ENCODE measurements around the gene CD9.
"Not testable (repeated sequence)": the region's sequence is repeated elsewhere in the genome, so short reads cannot be mapped to it uniquely, and the experiment has no call there.

Gene CD9, protein sequence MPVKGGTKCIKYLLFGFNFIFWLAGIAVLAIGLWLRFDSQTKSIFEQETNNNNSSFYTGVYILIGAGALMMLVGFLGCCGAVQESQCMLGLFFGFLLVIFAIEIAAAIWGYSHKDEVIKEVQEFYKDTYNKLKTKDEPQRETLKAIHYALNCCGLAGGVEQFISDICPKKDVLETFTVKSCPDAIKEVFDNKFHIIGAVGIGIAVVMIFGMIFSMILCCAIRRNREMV

DNA sequence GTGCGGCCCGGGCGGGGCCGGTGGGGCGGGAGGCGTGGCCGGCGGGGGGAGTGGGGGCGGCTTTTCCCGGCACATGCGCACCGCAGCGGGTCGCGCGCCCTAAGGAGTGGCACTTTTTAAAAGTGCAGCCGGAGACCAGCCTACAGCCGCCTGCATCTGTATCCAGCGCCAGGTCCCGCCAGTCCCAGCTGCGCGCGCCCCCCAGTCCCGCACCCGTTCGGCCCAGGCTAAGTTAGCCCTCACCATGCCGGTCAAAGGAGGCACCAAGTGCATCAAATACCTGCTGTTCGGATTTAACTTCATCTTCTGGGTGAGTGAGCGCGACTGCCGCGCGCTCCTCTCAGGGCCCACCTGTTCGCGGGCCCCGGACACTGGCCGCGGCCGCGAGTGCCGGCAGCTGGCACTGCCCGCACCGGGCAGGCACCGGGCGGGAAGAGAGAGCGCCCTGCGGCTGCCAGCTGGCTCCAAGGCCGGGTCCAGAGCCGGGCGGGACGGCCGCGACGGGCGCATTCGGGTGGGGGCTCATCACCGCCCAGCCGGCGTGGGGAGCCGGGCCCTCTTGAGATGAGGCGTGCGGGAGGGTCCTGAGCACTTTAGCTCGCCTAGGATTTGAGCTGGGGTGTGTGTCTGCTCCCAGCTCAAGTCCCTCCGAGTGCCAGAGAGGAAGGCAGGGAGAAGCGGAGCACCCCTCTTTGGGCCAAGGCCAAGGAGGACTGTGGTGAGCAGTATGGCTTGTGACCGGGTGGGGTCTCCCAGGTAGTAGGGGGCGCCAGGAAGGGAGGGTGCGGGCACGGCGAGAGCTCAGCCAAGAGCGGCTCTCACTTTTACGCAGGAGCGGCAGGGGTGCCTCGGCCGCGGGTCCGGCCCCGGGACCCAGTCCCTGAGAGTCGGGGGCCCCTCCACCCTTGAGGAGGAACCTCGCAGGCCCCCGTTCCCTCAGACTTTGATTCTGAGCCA lies at the start of gene CD9:
Gene CD9 (plus strand): TSS at position 145 of the 957 bp plus-strand sequence. CDS start 100 bp downstream, at position 245.
- peak; percentile 52 for DNase-seq

- no peak for DNase-seq
These were observed 45.3 kb upstream of the CD9 start for GRCh38 chr12:6154730-6155459.

DNA sequence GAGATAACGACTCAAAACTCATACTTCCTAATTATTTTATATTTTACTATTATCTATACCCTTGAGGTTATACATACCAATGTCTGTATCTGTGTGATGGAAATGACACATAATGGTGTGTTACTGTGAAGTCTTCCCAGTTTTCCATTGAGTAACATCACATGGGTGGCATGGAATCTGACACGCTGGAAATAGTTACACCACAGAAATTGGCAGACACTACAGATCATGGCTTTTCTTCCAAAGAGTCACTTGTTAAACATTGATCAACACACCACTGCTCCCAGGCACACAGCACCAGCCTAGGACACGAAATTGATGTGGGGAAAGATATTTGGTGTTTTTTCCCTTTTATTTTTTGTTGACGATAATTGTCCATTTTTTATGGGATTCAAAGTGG lies 42.7 kb upstream of the CD9 start:
- no peak for DNase-seq

GRCh38 chr12:6158255-6158654 lies 41.9 kb upstream of the CD9 start:
- no peak for DNase-seq

GRCh38 chr12:6158749-6159148 lies 41.5 kb upstream of the CD9 start:
- no peak for DNase-seq

DNA sequence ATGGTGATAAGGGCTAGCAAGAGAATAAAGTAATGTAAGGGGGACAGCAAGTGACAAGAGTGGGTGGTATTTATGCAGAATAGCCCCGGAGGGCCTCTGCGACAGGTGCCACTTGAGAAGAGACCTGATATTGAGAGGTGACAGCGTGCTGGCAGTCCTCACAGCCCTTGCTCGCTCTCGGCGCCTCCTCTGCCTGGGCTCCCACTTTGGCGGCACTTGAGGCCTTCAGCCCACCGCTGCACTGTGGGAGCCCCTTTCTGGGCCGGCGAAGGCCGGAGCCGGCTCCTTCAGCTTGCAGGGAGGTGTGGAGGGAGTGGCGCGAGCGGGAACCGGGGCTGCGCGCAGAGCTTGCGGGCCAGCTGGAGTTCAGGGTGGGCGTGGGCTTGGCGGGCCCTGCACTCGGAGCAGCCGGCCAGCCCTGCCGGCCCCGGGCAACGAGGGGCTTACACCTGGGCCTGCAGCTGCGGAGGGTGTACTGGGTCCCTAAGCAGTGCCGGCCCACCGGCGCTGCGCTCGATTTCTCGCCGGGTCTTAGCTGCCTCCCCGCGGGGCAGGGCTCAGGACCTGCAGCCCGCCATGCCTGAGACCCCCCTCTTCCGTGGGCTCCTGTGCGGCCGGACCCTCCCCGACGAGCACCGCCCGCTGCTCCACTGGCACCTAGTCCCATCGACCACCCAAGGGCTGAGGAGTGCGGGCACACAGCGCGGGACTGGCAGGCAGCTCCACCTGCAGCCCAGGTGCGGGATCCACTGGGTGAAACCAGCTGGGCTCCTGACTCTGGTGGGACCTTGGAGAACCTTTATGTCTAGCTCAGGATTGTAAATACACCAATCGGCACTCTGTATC lies 40.8 kb upstream of the CD9 start:
- not testable (repeated sequence) for DNase-seq

GRCh38 chr12:6160049-6160649 lies 40.1 kb upstream of the CD9 start:
- not testable (repeated sequence) for DNase-seq

DNA sequence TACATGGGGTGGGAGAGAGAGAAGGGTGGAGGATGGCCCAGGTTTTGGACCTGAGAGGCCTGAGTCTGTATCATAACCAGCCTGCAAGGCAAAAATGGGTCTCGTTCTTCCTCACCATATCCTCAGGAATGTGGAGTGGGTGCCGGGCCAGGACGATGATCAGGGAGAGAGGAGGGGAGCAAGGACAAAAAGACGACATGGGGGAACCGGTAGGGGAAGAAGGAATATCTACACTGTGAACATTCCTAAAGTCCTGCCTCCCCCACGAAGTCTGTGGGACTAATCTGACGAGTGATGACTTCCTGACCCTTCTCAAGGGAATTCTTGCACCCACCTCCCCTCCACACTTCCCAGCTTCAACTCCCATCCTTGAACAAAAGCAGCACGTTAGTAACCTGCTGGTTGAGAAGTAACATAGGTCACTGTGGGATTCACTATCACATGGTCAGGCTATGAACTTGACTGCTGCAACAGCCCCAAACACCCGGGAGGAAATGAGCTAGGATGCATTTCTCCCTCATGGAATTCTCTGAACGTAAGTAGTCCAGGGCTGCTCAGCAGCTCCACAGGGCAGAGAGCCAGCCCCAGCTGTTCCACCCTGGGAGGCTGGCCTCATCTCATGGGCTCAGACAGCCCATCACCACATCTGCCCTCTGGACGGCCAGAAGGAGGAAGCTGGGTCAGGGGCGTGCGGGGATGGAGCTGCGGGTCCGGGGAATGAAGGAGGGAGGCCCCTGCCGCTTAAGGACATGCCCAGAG lies 38.9 kb upstream of the CD9 start:
- DNase-seq = no peak

DNA sequence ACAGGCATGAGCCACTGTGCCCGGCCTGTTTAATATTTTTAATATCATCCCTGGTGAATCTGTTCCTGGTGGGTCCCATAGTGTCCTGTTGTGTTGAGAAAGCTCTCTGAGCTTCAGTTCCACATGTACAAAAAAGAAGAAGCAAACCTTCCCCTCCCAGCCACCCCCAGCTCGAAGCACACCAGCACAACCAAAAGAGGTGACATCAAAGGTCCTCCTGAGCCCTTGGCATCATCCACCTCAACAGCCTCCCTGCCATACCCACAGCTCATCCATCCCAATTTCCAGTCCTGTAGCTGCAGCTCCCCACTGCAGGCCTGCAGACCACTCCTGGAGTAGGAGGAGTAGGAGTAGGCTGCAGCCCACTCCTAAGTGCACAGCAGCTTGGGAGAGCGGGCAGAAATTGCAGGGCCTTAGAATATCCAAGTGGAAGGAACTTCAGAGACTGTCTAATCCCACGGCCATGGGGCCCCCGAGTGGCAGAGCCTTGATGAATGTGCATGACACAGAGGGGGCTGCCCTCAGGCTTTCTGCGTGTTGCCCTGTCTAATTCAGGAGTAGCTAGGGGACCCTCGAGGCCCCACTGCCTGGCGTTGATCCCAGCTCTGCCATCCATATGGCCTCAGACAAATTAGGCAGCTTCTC lies 36.7 kb upstream of the CD9 start:
- no peak for DNase-seq

DNA sequence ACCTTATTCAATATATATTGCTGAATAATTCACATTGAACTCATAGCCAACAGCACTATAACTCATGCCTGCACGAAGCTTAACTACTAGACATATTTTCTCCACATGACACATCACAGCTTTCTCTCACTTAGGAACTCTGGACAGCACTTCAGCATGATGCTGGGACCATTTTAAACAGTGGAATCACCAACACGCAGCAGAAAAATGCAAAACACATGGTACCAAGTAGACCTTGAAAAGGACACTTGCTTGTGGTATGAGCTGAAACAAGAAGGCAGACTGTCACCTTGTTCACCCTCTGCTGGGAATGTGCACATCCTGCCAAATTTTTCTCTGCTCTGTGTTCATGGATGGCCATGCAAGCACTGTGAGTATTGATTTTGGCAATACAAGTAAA lies 34.8 kb upstream of the CD9 start:
- DNase-seq = no peak

DNA sequence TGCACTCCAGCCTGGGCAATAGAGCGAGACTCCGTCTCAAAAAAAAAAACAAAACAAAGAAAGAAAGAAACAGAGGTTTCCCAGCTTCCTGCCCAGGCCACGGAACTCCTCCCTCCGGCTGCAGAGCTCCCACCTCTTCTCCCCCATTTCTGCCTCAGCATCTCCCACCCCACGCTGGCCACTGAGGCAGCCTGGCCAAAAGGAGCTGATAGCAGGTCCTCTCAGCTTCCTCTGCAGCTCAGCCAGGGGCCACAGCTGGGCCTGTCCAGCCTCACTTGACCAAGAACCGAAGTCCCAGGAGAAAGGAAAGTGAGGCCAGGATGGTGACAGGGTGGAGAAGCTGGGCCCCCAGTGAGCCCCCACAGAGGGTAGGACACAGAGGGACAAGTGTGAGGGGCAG lies 33.4 kb upstream of the CD9 start:
- DNase-seq = no peak

DNA sequence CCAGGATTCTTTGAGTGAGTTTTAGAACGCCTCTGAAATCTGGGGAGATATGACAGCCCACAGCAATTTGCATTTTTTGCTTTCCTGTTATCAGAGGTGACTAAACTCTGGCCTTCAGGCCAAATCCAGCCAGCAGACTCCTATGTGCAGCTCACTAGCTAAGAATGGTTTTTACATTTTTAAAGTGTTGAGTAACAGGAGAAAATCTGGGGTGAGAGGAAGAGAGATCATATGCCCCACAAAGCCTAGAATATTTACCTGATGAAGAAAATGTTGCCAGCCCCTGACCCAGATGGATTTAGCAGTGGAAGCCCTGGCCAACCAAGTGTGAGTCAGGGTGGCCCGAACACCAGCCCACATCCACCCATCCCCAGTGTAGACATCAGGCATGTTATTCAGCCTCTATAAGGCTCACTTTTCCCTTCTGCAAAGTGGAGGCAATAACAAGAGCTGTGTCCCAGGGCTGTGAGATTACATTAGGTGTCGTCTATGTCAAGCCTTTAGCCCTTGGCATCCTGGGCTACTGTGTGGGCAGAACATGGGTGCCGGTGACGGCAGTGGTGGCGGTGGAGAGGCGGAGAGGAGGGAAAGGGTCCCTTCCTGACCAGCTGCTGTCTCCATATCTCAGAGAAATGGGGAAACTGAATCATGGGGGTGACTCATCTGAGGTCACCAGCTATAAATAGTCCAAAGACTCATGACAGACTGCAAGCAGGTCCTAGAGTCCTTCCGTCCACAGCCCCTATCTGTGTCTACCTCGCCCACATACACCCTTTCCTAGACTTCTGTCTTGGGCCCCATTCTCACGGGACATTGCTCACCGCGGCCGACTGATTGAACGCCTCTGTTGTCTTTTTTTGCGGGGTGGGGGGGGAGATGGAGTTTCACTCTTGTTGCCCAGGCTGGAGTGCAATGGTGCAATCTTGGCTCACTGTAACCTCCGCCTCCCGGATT lies 32.6 kb upstream of the CD9 start:
- peak; percentile 45 for DNase-seq

GRCh38 chr12:6171409-6172015 lies 28.7 kb upstream of the CD9 start:
- DNase-seq = no peak

DNA sequence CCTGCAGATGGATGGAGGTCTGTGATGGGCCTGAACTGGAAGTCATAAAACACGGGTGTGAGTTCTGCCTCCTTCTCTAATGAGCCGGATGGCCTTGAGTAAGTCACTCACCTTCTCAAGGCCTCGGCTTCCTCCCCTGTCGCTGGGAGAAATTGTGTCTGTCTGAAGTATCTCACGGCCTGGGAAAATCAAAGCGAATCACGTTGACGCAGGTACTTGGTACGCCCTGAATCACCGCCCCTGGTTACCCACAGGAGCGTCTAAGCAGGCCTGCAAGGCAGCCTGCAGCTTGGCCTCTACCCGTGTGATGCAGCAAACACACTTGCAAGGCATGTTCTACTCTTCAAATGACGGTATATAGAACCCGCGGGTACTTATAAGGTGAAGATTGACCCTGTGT lies 28.1 kb upstream of the CD9 start:
- DNase-seq = no peak

- no peak for DNase-seq
These were observed 27.3 kb upstream of the CD9 start for GRCh38 chr12:6172862-6173261.

GRCh38 chr12:6177642-6178358 lies 22.4 kb upstream of the CD9 start:
- DNase-seq = no peak

- no peak for DNase-seq
These were observed 21.0 kb upstream of the CD9 start for GRCh38 chr12:6178981-6179761.
